T-helper 2 cell treated with Interferon-gamma antibody and Interleukin-4, amounts not matched to agents 5 μg/mL and 100 μg/mL, for 36 hours (primary cell): ENCODE results near the gene ABHD12B.
A peak's percentile ranks its signal among the peaks of the same experiment; 100 is the strongest.

Experiments
- DNase-seq: peaks from one replicate; pipeline ENCODE4 v3.0.0; 2021; ENCODE audit warnings: low spot score
- H3K27ac Mint-ChIP-seq: one replicate; pipeline ENCODE4 v1.8.0; 2021; ENCODE audit warnings: mild to moderate bottlenecking, mixed read lengths
- H3K27me3 Mint-ChIP-seq: one replicate; pipeline ENCODE4 v1.8.0; 2021; ENCODE audit warnings: low read depth, mixed read lengths
- H3K36me3 Mint-ChIP-seq: one replicate; pipeline ENCODE4 v1.8.0; 2021; ENCODE audit warnings: low read depth, mixed read lengths
- H3K4me1 Mint-ChIP-seq: one replicate; pipeline ENCODE4 v1.8.0; 2021; ENCODE audit warnings: low read depth, mixed read lengths
- H3K4me3 Mint-ChIP-seq: one replicate; pipeline ENCODE4 v1.8.0; 2022; ENCODE audit warnings: mild to moderate bottlenecking, moderate library complexity, mixed read lengths
- H3K9me3 Mint-ChIP-seq: one replicate; pipeline ENCODE4 v1.8.0; 2021; ENCODE audit warnings: mixed read lengths

ABHD12B gene, protein sequence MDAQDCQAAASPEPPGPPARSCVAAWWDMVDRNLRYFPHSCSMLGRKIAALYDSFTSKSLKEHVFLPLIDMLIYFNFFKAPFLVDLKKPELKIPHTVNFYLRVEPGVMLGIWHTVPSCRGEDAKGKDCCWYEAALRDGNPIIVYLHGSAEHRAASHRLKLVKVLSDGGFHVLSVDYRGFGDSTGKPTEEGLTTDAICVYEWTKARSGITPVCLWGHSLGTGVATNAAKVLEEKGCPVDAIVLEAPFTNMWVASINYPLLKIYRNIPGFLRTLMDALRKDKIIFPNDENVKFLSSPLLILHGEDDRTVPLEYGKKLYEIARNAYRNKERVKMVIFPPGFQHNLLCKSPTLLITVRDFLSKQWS

DNA sequence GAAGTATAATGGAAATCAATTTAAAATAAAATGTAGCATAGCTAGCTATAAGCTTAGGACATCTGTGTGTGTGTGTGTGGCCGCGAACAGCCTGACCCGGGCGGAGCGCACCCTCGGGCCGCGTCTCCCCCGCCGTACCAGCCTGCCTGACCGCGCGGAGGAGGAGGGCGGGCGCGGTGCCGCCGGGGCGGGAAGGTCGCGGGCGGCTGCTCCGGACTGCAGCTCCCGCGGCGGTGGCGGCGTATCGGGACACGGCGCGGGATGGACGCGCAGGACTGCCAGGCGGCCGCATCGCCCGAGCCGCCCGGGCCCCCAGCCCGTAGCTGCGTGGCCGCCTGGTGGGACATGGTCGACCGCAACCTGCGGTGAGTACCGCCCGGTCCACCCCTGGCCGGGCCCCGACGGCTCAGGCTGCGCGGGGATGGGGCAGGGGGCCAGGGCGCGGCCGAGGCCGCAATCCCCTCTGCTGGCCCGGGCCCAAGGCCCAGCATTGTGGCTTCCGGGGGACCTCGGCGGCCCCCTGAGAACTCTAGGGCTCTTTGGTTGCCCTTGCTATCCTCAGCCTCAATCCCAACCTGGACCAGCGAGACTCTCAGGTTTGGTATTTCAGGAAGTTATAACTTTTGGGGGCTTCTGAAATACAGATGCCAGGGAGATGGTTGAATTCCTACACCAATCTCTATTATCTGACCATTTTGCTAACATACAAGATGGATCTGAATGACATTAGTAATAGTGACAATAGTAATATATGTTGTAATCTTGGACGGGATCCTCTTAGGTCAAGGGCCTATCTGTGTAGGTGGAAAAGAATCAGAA, at the start of gene ABHD12B:
ABHD12B (plus strand) TSS at position 140 of the 819 bp plus-strand sequence; CDS start at position 262, 122 bp downstream.
- no peak for DNase-seq
- Mint-ChIP-seq H3K4me3 (no peak within 1 kb of the TSS), H3K9me3 (no peaks in the 10 kb centered on the region), H3K27me3 (peaks cover 74% of the 10 kb centered on the region), H3K27ac (no peak within 1 kb of the TSS), H3K36me3 (no peaks in the 10 kb centered on the region), H3K4me1 (peaks cover 21% of the 10 kb centered on the region)

DNA sequence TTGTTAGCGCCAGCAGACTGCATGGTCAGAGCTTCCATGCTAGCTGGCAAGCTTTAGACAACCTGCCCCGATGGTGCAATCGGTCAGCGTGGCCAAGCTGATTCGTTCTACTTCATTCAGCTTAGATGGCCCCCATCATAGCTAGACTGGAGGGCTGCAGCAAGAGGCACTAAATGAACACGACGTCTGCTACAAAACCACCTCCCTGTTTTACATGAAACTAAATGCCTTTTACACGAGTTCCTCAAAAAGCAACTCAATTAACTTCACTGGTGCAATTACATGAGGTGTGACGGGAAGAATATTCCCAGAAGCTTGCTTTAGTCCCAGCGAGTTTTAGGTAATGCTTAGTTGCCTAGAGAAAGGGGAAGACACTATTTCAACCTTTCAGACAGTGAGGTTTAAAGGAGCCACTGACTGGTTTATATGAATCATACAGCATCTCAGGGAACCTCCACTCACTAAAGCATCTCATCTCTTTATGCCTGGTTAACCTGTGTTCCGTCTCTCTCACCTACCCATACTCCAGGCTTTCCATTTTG, 49.3 kb upstream of the ABHD12B start:
- Mint-ChIP-seq H3K36me3 (peaks cover 44% of the 10 kb centered on the region), H3K9me3 (no peaks in the 10 kb centered on the region), H3K27me3 (no peaks in the 10 kb centered on the region), H3K27ac (peak overlapping the region; percentile 93), H3K4me3 (peak overlapping the region; percentile 85), H3K4me1 (peaks cover 61% of the 10 kb centered on the region)
- no peak for DNase-seq

DNA sequence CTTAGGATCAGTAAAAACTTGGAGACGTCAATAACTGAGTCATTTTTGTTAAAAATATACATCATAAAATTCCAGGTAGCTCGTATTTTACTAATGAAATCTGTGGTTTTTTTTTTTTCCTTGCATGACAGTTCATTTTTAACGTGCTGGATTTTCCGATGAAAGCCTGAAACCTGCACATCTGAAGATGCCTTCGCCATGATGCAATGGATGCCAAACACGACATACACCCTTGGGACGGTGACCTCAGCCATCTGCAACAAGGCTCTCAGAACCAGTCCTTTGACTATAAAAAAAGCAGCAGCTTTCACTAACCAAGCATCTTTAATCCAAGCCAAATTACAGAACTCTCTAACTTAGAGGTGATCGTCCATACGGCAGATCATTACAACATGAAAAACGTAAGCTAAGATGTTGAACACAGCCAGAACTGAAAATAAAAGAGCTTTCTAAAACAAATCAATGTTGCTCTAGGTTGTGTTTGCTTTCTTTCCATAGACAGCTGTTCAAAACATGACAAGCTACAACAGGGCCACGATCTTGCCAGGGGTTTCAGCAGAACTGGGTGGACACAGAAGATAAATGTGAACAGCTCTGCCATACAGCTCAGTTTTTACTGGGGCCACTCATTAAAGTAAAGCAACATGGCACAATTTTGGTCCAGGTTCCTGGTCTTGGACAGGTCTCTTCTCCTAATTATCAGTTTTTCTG, 48.6 kb upstream of the ABHD12B start:
- Mint-ChIP-seq H3K27me3 (no peaks in the 10 kb centered on the region), H3K4me3 (peak overlapping the region; percentile 85), H3K4me1 (peaks cover 63% of the 10 kb centered on the region), H3K36me3 (peaks cover 45% of the 10 kb centered on the region), H3K9me3 (no peaks in the 10 kb centered on the region), H3K27ac (peak overlapping the region; percentile 93)
- no peak for DNase-seq

DNA sequence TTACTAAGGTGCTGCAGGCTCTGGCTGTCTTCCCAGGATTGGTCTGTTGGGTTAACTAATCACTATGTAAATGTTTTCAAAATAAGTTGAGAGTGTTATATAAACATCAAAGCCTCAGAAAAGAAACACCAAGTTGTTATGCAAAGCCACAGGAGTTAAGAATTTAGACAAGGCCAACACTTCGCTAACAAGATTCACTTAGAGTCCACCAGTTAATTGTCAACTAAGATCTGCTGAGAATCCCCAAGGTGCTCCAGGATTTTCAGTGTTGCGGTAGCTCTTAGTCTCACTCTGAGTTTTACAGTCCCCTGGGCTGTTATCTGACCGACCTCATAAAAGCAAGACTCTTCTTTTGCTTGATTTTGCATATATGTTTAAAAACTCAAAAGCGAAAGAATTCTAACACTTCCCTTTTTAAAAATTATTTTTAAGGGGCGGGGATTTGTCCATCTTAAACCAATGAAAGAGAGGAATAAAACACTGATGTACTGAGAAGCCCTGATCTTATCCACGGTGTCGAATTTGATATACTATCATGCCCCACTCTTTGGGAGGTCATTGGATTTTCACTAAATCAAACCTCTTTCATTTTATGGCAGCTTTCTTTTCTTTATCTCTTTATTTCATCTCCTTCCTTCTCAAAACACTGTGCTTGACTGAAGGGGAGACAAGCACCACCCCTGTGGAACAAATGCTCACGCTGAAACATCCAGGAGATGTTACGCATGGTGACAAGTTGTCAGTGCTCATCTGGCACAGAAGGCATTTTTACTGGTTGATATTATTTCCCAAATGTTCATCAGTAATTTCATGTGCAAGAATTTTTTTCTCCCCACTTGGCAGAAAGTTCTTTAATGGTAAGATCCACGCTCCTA, 47.9 kb upstream of the ABHD12B start:
- H3K36me3 Mint-ChIP-seq: peaks cover 47% of the 10 kb centered on the region
- no peak for DNase-seq
- no peaks in the 10 kb centered on the region for H3K9me3 Mint-ChIP-seq
- H3K4me3 Mint-ChIP-seq: peak overlapping the region; percentile 85
- H3K27me3 Mint-ChIP-seq: peaks cover 6% of the 10 kb centered on the region
- H3K4me1 Mint-ChIP-seq: peaks cover 67% of the 10 kb centered on the region
- H3K27ac Mint-ChIP-seq: peak overlapping the region; percentile 93

DNA sequence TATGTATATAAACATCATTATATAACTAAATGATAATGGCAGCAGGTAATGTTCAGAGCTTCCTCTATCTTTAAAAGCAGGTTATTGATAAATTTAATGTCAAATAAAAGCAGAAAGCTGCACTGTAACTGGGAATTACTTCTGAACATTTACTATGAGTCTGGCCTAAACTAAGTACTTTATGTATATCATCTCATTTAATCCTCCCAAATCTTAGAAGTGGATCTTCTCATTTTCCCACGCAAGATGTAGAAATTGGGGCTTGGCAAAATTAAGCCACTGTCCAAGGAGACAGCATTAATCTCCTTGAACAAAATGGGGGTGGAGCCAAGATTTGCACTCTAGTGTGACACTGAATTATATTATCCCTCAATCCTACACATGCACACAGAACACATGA, 46.5 kb upstream of the ABHD12B start:
- Mint-ChIP-seq H3K27ac (no peak overlapping the region), H3K4me3 (no peak overlapping the region), H3K36me3 (peaks cover 43% of the 10 kb centered on the region)

DNA sequence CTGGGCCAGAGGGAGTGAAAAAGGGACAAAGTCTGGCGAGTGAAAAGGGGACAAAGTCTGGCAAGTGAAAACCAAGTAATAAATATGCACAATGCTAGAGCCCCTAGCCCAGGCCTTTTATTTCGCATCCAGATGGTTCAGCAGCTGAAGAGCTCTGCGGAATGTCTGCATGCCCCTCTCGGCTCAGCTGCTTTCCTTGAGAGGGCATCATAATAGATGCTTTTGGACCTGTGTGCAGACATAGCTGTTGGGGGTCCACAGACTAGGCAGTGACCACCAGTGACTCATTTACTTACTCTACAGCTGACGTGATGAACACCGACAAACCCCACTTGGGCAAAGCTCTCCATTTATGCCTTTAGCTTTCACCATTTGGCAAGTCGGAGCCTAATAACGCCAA, 45.2 kb upstream of the ABHD12B start:
- DNase-seq: no peak
- Mint-ChIP-seq H3K4me1 (peaks cover 60% of the 10 kb centered on the region), H3K9me3 (no peaks in the 10 kb centered on the region), H3K27me3 (peaks cover 7% of the 10 kb centered on the region), H3K36me3 (peaks cover 32% of the 10 kb centered on the region), H3K4me3 (no peak overlapping the region), H3K27ac (no peak overlapping the region)

More for the DNA sequence above, 46.5 kb upstream of the ABHD12B start:
- DNase-seq: no peak
- H3K4me1 Mint-ChIP-seq: peaks cover 66% of the 10 kb centered on the region
- H3K9me3 Mint-ChIP-seq: no peaks in the 10 kb centered on the region
- H3K27me3 Mint-ChIP-seq: peaks cover 6% of the 10 kb centered on the region

DNA sequence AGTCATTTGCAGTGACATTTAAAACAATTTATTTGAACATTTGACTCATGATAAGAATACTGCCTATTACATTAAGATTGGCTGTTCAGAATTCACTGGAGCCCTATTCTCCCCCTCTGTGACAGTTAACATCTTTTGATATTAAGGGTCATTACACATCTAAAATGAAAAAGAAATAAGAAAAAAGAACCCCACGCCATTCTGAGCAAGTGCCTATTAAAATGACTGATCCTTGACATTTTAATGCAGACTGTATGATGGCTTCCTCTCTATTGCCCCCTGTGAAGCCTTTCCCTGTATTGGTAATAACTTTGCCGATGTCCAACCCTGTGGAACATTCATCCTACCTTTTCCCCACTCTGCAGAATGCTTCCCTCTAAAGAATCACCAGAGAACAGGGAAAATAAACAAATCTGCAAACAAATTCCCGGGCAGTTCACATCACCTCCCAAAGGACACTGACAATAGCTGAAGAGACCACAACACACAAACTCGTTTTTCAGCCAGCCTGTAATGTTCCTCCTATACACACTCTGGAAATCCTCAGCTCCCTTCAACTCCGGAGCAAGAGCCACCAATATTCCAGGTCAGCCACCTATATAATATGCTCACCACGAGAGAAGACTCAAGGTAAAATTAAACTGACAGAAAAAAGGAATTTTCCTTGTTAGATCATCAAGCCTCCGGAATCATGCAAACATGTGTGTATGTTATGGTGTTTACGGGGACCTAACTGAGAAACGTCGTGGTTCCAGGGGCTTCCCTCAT, 42.9 kb upstream of the ABHD12B start:
- no peak overlapping the region for H3K27ac Mint-ChIP-seq
- peaks cover 29% of the 10 kb centered on the region for H3K36me3 Mint-ChIP-seq
- peaks cover 15% of the 10 kb centered on the region for H3K27me3 Mint-ChIP-seq
- H3K4me3 Mint-ChIP-seq: peak overlapping the region; percentile 95
- peaks cover 42% of the 10 kb centered on the region for H3K4me1 Mint-ChIP-seq
- DNase-seq: no peak
- no peaks in the 10 kb centered on the region for H3K9me3 Mint-ChIP-seq

DNA sequence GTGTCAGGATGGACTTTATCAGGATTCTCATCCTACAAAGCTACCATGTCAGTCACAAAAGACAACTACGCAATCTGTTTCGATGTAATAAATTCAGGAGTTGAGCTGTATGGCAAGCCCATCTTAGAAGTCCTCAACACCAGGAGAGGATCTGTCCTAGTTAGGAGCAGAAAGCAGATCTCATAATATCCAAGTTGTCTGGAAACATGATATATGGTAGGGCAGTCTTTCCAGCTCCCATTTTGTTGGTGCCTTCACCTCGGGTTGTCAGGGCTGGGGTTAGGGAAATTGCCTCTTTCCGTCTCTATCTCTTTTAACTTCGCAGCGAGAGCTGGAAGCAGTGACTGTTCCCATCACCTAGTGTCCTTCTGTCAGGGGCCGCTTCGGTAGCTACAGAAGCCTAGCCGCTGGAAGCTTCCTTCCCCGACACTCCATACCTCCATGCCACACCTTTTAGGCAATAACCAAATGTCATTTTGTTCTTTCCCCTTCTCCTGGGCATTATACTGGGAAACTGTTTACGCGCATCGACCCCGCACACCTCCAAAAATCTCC, 42.3 kb upstream of the ABHD12B start:
- Mint-ChIP-seq H3K27ac (peak overlapping the region; percentile 58), H3K36me3 (peaks cover 29% of the 10 kb centered on the region), H3K9me3 (no peaks in the 10 kb centered on the region), H3K4me3 (peak overlapping the region; percentile 95), H3K4me1 (peaks cover 39% of the 10 kb centered on the region), H3K27me3 (peaks cover 15% of the 10 kb centered on the region)
- no peak for DNase-seq

DNA sequence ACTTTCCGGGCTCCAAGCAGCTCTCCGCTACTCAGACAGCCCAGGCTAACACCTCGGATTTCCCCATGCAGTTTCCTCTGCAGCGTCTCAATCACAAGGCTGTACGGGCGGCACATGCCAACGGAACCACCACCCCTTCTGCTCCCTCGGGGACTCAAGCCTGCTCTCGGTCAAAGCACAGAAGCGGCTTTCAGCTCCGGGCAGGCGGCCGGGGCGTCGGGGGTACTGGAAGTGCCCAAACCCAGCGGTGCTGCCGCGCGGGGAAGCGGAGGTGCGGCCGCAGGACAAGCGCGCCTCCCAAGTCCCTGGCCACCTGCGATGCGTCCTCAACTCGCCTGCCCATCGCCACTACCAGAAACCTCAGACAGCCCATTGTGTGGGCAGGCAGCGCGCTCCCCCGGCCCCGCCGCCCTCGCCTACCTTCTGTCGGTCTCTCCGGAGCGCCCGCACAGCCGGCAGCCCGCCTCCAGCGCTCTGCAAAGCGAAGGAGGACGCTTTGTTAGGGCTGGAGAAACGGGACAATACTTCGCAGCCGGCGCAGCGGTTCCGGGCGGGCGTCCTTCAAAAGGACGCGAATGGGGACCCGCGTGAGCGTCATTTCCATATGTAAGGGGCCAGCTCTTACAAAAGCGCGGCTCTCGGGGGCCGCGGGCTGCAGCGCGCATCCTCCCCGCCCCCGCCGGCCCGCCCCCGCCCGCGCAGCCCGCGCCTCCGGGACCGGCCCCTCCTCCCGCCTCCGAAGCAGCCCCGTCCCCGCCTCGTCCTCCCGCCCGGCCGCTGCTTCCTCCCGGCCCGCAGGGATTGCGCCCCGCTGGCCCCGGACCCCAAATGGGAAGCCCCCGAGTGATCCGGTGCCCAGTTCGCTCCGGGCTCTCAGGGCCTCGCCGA, 41.6 kb upstream of the ABHD12B start:
- peaks cover 29% of the 10 kb centered on the region for H3K36me3 Mint-ChIP-seq
- peaks cover 15% of the 10 kb centered on the region for H3K27me3 Mint-ChIP-seq
- peak overlapping the region; percentile 58 for H3K27ac Mint-ChIP-seq
- peaks cover 39% of the 10 kb centered on the region for H3K4me1 Mint-ChIP-seq
- DNase-seq: peak; percentile 54
- H3K9me3 Mint-ChIP-seq: no peaks in the 10 kb centered on the region
- peak overlapping the region; percentile 95 for H3K4me3 Mint-ChIP-seq

DNA sequence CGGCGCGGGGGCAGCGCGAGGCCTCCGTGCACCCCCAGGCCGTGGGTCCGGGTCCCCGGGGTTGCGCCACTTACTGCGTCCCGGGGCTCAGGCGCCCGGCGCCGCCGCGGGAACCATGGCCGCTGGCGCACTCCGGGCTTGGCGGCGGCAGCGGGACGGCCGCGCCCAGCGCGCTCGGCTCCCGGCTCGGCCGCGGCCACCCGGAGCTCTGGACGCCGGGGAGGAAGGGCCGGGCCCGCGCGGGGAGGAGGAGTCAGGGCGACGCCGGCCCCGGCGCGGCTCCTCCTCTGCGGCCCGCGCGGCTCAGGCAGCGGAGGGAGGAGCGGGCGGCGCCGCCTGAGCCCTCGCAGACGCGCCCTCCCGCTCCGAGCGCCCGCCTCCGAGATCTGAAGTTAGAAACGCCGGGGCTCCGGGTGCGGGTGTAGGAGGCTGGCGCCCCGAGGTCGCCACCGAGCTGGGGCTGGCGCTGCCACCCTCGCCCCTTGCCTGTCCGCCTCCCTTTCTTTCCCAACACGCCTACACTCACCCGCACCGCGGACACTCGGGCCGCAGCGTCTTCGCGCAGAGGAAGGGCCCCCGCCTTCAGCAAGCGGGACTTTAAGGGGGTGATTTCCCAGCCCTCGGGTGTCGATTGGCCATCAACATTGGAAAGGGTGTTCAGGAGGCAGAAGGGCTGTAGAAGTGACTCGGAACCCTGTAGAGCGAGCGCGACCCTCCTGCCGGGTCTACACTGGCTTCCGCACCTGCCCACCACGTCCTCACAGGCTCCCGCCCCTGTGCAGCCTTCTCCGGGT, 40.7 kb upstream of the ABHD12B start, which contains the start of gene NIN:
NIN (minus strand) TSS at position 231 of the 794 bp plus-strand sequence. CDS start 9,106 bp downstream, outside the sequence.
- peaks cover 37% of the 10 kb centered on the region for H3K4me1 Mint-ChIP-seq
- no peaks in the 10 kb centered on the region for H3K9me3 Mint-ChIP-seq
- peaks cover 15% of the 10 kb centered on the region for H3K27me3 Mint-ChIP-seq
- peak within 1 kb of the TSS; percentile 95 for H3K4me3 Mint-ChIP-seq
- H3K27ac Mint-ChIP-seq: peak within 1 kb of the TSS; percentile 88
- peaks cover 26% of the 10 kb centered on the region for H3K36me3 Mint-ChIP-seq
- DNase-seq: peak; percentile 78

DNA sequence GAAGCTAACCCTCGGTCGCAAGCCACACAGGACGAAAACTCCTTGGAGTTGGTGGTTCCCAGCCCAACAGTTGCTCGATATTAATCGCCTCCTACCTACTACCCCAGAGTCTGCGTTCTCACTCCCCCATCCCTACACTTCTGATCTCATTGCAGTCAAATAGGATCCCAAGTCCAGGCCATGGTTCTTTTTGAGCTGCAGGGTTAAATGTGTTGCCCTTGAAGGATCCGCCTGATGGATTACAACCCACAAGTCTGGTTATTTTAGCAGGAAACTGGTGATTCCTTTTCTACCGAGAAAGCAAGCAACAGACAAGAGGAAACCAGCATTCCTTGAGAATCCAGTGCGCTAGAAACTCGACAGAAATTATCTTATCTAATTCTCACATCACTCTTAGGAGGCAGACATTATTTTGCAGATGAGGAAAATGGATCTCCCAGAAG, 40.1 kb upstream of the ABHD12B start:
- peak overlapping the region; percentile 88 for H3K27ac Mint-ChIP-seq
- H3K36me3 Mint-ChIP-seq: peaks cover 22% of the 10 kb centered on the region
- peaks cover 37% of the 10 kb centered on the region for H3K4me1 Mint-ChIP-seq
- H3K27me3 Mint-ChIP-seq: peaks cover 15% of the 10 kb centered on the region
- no peak for DNase-seq
- H3K4me3 Mint-ChIP-seq: peak overlapping the region; percentile 93
- no peaks in the 10 kb centered on the region for H3K9me3 Mint-ChIP-seq
